ENCODE data around the gene CPEB2. TPM values are rescaled to one million over a fixed set of nuclear protein-coding genes. Genes with fewer than 3 reads are reported as not detected.
A peak's percentile ranks its signal among the peaks of the same experiment; 100 is the strongest.

Gene CPEB2
- 1 to 10 TPM; 4.8 to 8.7 (median 8.2) TPM for total RNA-seq

GRCh38 chr4:15001869-15002658, at the start of gene CPEB2:
TSS of gene CPEB2 (plus strand) at chr4:15002481. CDS start at chr4:15002674, 193 bp downstream.
- Mint-ChIP-seq H3K36me3 (ENCODE audit: insufficient read depth) (no peaks in the 10 kb centered on the region), H3K9me3 (no peaks in the 10 kb centered on the region), H3K4me3 (peak within 1 kb of the TSS; percentile 90), H3K27me3 (ENCODE audit: low read depth) (no peaks in the 10 kb centered on the region), H3K4me1 (ENCODE audit: low read depth) (peaks cover 22% of the 10 kb centered on the region)
- DNase-seq (peak; percentile 86), ATAC-seq (peak; percentile 75 to 77)

GRCh38 chr4:14958436-14958835, 43.8 kb upstream of the CPEB2 start:
- ATAC-seq, result no peak
- peaks cover 13% of the 10 kb centered on the region for H3K27me3 Mint-ChIP-seq (ENCODE audit: low read depth)
- H3K9me3 Mint-ChIP-seq, result no peaks in the 10 kb centered on the region
- H3K4me3 Mint-ChIP-seq, result no peak overlapping the region
- no peaks in the 10 kb centered on the region for H3K36me3 Mint-ChIP-seq (ENCODE audit: insufficient read depth)
- H3K4me1 Mint-ChIP-seq (ENCODE audit: low read depth), result no peaks in the 10 kb centered on the region
- DNase-seq, result no peak

- no peak overlapping the region for H3K4me3 Mint-ChIP-seq
- ATAC-seq (no peak), DNase-seq (no peak)
- no peaks in the 10 kb centered on the region for H3K9me3 Mint-ChIP-seq
- no peaks in the 10 kb centered on the region for H3K4me1 Mint-ChIP-seq (ENCODE audit: low read depth)
- peaks cover 16% of the 10 kb centered on the region for H3K27me3 Mint-ChIP-seq (ENCODE audit: low read depth)
- H3K36me3 Mint-ChIP-seq (ENCODE audit: insufficient read depth), result no peaks in the 10 kb centered on the region
Measured at GRCh38 chr4:14961292-14961691, 41.0 kb upstream of the CPEB2 start.

- Mint-ChIP-seq H3K36me3 (ENCODE audit: insufficient read depth) (no peaks in the 10 kb centered on the region), H3K27me3 (ENCODE audit: low read depth) (peaks cover 26% of the 10 kb centered on the region), H3K9me3 (no peaks in the 10 kb centered on the region), H3K4me1 (ENCODE audit: low read depth) (no peaks in the 10 kb centered on the region), H3K4me3 (no peak overlapping the region)
- DNase-seq (no peak), ATAC-seq (no peak)
Measured at GRCh38 chr4:14965071-14965470, 37.2 kb upstream of the CPEB2 start.

GRCh38 chr4:14967982-14968381, 34.3 kb upstream of the CPEB2 start:
- no peaks in the 10 kb centered on the region for H3K36me3 Mint-ChIP-seq (ENCODE audit: insufficient read depth)
- no peak for DNase-seq
- H3K27me3 Mint-ChIP-seq (ENCODE audit: low read depth), result peaks cover 26% of the 10 kb centered on the region
- H3K9me3 Mint-ChIP-seq, result peaks cover 3% of the 10 kb centered on the region
- no peak overlapping the region for H3K4me3 Mint-ChIP-seq
- no peaks in the 10 kb centered on the region for H3K4me1 Mint-ChIP-seq (ENCODE audit: low read depth)
- no peak for ATAC-seq

GRCh38 chr4:14977830-14978229, 24.5 kb upstream of the CPEB2 start:
- Mint-ChIP-seq H3K4me1 (ENCODE audit: low read depth) (no peaks in the 10 kb centered on the region), H3K27me3 (ENCODE audit: low read depth) (peaks cover 12% of the 10 kb centered on the region), H3K36me3 (ENCODE audit: insufficient read depth) (no peaks in the 10 kb centered on the region), H3K4me3 (no peak overlapping the region), H3K9me3 (peaks cover 3% of the 10 kb centered on the region)
- DNase-seq, result no peak
- ATAC-seq, result no peak

- no peak for ATAC-seq
- H3K4me1 Mint-ChIP-seq (ENCODE audit: low read depth), result no peaks in the 10 kb centered on the region
Measured at GRCh38 chr4:14984448-14984847, 17.8 kb upstream of the CPEB2 start.

GRCh38 chr4:14985161-14985560, 17.1 kb upstream of the CPEB2 start:
- no peak overlapping the region for H3K4me3 Mint-ChIP-seq
- H3K27me3 Mint-ChIP-seq (ENCODE audit: low read depth), result peaks cover 2% of the 10 kb centered on the region
- no peak for ATAC-seq

More at GRCh38 chr4:14984448-14984847, 17.8 kb upstream of the CPEB2 start:
- H3K27me3 Mint-ChIP-seq (ENCODE audit: low read depth), result peaks cover 2% of the 10 kb centered on the region
- no peak overlapping the region for H3K4me3 Mint-ChIP-seq
- H3K36me3 Mint-ChIP-seq (ENCODE audit: insufficient read depth), result no peaks in the 10 kb centered on the region
- H3K9me3 Mint-ChIP-seq, result no peaks in the 10 kb centered on the region
- no peak for DNase-seq

GRCh38 chr4:14985843-14986242, 16.4 kb upstream of the CPEB2 start:
- ATAC-seq (no peak), DNase-seq (no peak)
- no peaks in the 10 kb centered on the region for H3K36me3 Mint-ChIP-seq (ENCODE audit: insufficient read depth)
- no peaks in the 10 kb centered on the region for H3K9me3 Mint-ChIP-seq
- H3K4me3 Mint-ChIP-seq, result no peak overlapping the region
- no peaks in the 10 kb centered on the region for H3K4me1 Mint-ChIP-seq (ENCODE audit: low read depth)
- H3K27me3 Mint-ChIP-seq (ENCODE audit: low read depth), result peaks cover 2% of the 10 kb centered on the region

More at GRCh38 chr4:14985161-14985560, 17.1 kb upstream of the CPEB2 start:
- no peaks in the 10 kb centered on the region for H3K36me3 Mint-ChIP-seq (ENCODE audit: insufficient read depth)
- DNase-seq, result no peak
- no peaks in the 10 kb centered on the region for H3K9me3 Mint-ChIP-seq
- H3K4me1 Mint-ChIP-seq (ENCODE audit: low read depth), result no peaks in the 10 kb centered on the region

GRCh38 chr4:14987054-14987453, 15.2 kb upstream of the CPEB2 start:
- H3K9me3 Mint-ChIP-seq, result no peaks in the 10 kb centered on the region
- H3K27me3 Mint-ChIP-seq (ENCODE audit: low read depth), result peaks cover 2% of the 10 kb centered on the region
- no peak overlapping the region for H3K4me3 Mint-ChIP-seq
- no peak for ATAC-seq
- no peaks in the 10 kb centered on the region for H3K36me3 Mint-ChIP-seq (ENCODE audit: insufficient read depth)
- DNase-seq, result no peak
- H3K4me1 Mint-ChIP-seq (ENCODE audit: low read depth), result no peaks in the 10 kb centered on the region

- ATAC-seq, result no peak
- H3K27me3 Mint-ChIP-seq (ENCODE audit: low read depth), result peaks cover 12% of the 10 kb centered on the region
Measured at GRCh38 chr4:14990484-14990883, 11.8 kb upstream of the CPEB2 start.

GRCh38 chr4:14994242-14994641, 8.0 kb upstream of the CPEB2 start:
- Mint-ChIP-seq H3K36me3 (ENCODE audit: insufficient read depth) (no peaks in the 10 kb centered on the region), H3K4me3 (no peak overlapping the region), H3K27me3 (ENCODE audit: low read depth) (peaks cover 10% of the 10 kb centered on the region), H3K4me1 (ENCODE audit: low read depth) (no peaks in the 10 kb centered on the region), H3K9me3 (no peaks in the 10 kb centered on the region)
- DNase-seq (no peak), ATAC-seq (peak in 1 of 2 donors; percentile 37)

More at GRCh38 chr4:14990484-14990883, 11.8 kb upstream of the CPEB2 start:
- Mint-ChIP-seq H3K4me3 (no peak overlapping the region), H3K9me3 (no peaks in the 10 kb centered on the region), H3K36me3 (ENCODE audit: insufficient read depth) (no peaks in the 10 kb centered on the region), H3K4me1 (ENCODE audit: low read depth) (no peaks in the 10 kb centered on the region)
- no peak for DNase-seq

- ATAC-seq, result peak; percentile 5 to 8
- Mint-ChIP-seq H3K4me3 (peak overlapping the region; percentile 90), H3K27me3 (ENCODE audit: low read depth) (no peaks in the 10 kb centered on the region), H3K4me1 (ENCODE audit: low read depth) (peaks cover 18% of the 10 kb centered on the region), H3K36me3 (ENCODE audit: insufficient read depth) (no peaks in the 10 kb centered on the region), H3K9me3 (no peaks in the 10 kb centered on the region)
- peak; percentile 27 for DNase-seq
Measured at GRCh38 chr4:15001248-15001868, 923 bp upstream of the CPEB2 start.

- no peaks in the 10 kb centered on the region for H3K27me3 Mint-ChIP-seq (ENCODE audit: low read depth)
- peaks cover 24% of the 10 kb centered on the region for H3K4me1 Mint-ChIP-seq (ENCODE audit: low read depth)
- no peaks in the 10 kb centered on the region for H3K36me3 Mint-ChIP-seq (ENCODE audit: insufficient read depth)
- H3K4me3 Mint-ChIP-seq, result peak overlapping the region; percentile 90
- no peaks in the 10 kb centered on the region for H3K9me3 Mint-ChIP-seq
- DNase-seq (peak; percentile 81), ATAC-seq (peak; percentile 23 to 26)
Measured at GRCh38 chr4:15002659-15003400, 549 bp downstream of the CPEB2 start.

Measured in activated T-cell treated with anti-CD3 and anti-CD28 coated beads, Interleukin-2, amount 50 U/mL, for 4 hours (primary cell).